Fibroblast of the aortic adventitia (primary cell): ENCODE measurements around the gene KIFC3. TPM values are rescaled to one million over a fixed set of nuclear protein-coding genes. Genes with fewer than 3 reads are reported as not detected.

ENCODE experiments used
- DNase-seq: peaks from one replicate; pipeline ENCODE4 v3.0.0-alpha.2; 2010; ENCODE audit warnings: low read depth
- H3K4me3 ChIP-seq: 2 replicates; pipeline ENCODE4 v1.5.1; 2011; ENCODE audit warnings: low read depth, mild to moderate bottlenecking, control low read depth, low read length, moderate library complexity
- total RNA-seq: library from RNA; depleted of rRNA; stranded (reverse); fragments of >200 nt; gene quantifications from 2 replicates; pipeline ENCODE4 v1.2.3, GENCODE V29; 2012; ENCODE audit warnings: low replicate concordance
- TF ChIP-seq, protein P1 (sequence below): IDR thresholded peaks from 2 replicates; pipeline ENCODE4 v1.5.1; 2011; ENCODE audit warnings: mild to moderate bottlenecking, low read length, control low read depth, inconsistent platforms; ENCODE audit not compliant: insufficient read depth

The KIFC3 gene
- total RNA-seq, 1 donor: 32.8 TPM

DNA sequence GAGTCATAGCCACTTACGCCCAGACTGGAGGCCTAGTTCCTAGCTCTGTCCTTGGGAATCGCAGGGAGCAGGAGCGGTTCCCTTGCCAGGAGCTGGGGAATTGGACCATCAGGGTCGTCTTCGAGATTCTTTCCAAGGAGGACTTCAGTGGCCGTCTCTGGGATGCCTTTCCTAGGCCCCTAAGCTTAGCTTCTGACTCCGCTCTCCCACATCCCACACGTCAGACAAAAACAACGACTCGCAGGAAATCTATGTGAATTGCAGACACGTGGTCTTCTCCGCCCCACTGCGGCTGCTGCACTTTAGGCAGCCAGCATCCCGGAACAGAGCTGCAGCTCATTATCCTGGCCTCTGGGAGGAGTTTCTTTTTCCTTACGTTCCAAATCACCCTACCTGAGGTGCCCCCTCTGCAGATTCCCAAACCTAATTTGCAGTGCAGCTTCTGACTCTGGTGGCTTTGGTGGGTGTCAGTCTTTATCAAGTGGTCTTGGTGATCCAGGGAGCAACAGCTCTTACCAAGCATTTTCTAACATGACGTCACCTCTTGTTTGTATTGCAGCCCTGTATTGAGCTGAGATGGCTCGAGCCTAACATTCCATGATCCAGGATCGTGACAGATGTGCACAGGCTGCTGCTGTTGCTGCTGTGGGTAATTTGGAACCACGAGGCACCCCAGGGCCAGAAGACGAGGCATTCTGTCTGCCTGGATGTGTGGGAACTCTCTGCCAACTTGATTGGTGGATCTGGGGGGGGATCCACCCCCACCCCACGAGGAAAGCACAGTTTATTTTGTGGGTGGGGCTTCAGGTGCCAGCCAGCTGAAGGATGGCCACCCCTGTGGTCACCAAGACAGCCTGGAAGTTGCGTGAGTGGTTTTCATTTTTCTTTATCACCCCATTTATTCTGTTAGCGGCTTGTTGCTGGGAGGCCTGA is 65.6 kb downstream of the KIFC3 start:
- TF ChIP-seq, protein P1, sequence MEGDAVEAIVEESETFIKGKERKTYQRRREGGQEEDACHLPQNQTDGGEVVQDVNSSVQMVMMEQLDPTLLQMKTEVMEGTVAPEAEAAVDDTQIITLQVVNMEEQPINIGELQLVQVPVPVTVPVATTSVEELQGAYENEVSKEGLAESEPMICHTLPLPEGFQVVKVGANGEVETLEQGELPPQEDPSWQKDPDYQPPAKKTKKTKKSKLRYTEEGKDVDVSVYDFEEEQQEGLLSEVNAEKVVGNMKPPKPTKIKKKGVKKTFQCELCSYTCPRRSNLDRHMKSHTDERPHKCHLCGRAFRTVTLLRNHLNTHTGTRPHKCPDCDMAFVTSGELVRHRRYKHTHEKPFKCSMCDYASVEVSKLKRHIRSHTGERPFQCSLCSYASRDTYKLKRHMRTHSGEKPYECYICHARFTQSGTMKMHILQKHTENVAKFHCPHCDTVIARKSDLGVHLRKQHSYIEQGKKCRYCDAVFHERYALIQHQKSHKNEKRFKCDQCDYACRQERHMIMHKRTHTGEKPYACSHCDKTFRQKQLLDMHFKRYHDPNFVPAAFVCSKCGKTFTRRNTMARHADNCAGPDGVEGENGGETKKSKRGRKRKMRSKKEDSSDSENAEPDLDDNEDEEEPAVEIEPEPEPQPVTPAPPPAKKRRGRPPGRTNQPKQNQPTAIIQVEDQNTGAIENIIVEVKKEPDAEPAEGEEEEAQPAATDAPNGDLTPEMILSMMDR: peak; percentile 26
- peak overlapping the region; percentile 99 for H3K4me3 ChIP-seq
- peak; percentile 75 for DNase-seq

DNA sequence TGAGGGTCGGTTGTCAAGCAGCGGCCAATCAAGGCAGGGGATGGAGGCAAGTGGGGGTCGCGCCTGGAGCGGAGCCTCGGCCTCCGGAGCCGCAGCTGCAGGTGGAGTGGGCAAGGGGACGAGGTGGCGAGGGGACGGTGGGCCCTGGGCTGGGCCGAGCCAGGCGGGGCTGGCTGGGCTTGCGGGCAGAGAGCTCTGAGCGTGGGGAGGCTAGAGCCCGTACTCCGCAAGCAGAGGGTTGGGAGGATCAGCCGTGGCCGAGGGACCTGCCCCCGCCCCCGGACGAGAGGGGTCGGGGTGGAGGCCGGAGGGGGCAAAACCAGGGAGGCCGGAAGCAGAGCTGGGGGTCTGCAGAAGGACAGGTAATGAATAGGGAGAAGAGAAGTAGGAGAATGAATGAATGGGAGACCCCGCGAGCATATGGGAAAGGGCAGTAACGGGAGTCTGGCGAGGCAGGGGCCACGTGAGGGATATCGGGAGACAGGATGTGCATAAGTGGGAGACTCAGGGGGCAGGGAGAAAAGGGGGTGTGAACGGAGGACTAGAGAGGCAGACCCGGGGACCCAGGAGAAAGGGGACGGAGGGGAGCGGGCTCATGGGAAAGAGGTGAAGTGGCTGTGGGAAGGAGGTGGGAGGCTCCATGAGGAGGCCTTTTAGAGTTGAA is 66.4 kb downstream of the KIFC3 start, which contains the start of gene KATNB1:
TSS of gene KATNB1 (plus strand) at position 16 of the 664 bp plus-strand sequence. CDS start 1,474 bp downstream, outside the sequence.
- peak within 1 kb of the TSS; percentile 99 for H3K4me3 ChIP-seq
- DNase-seq: no peak
- TF ChIP-seq, protein P1: no peak

DNA sequence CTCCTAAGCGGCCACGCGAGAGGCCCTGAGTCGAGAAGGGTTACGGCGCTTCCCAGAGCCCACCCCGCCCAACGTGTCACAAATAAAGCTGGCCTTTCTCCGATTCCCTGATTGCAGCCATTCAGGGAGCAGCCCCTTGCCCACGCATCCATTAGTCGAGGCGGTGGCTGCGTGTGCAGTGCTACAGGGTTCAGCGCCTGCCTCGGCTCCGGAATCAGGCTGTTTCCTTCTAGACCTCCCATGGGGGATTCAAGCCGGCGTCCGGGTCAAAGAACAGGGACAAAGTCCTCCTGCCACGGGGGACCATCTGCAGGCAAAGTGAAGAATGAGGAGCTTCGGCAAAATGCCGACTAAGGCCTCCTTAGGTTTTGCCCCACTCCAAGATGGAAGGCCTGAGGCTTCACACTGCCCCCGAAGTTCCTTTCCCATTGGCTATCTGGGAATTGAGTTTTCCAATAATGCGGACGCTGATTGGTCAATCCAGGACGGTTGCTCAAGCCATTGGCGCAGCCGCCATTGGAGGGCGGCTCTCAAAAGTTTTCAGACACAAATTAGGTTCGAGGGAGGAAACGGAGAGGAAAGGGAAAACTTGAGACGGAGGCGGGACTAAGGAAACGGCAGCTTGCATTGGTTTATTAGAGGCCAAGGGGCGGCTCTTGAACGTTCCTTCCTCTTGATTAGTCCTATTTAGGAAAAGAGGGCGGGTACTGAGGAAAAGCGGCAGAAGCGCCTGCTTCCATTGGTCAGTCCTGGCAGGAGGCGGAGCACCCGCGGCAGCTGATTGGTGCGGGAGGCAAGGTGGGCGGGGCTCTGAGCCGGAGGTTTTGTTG is 67.2 kb downstream of the KIFC3 start:
- H3K4me3 ChIP-seq: peak overlapping the region; percentile 99
- DNase-seq: peak; percentile 100
- TF ChIP-seq, protein P1: no peak

DNA sequence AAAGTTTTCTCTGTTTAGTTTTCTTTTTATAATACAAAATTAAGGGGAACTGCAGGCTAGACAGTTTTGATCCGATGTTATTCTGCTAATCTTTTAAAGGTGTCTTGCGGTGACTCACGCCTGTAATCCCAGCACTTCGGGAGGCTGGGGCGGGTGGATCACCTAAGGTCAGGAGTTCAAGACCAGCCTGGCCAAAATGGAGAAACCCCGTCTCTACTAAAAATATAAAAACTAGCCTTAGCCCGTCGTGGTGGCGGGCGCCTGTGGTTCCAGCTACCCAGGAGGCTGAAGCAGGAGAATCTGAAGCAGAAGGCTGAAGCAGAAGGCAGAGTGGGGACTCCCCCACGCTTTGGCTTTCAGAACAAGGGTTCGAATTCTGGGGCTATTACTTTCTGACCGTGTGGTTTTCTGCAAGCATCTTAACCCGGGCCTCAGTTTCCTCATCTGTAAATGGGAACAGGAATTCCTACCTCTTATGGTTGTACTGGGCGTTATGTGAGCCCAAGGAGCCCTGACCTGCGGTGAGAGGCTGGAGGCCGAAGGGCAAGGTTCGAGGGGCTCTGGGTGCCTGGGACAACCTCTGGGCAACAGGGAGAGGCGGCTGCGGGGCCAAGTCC is 67.9 kb downstream of the KIFC3 start:
- TF ChIP-seq, protein P1: no peak
- DNase-seq: no peak

DNA sequence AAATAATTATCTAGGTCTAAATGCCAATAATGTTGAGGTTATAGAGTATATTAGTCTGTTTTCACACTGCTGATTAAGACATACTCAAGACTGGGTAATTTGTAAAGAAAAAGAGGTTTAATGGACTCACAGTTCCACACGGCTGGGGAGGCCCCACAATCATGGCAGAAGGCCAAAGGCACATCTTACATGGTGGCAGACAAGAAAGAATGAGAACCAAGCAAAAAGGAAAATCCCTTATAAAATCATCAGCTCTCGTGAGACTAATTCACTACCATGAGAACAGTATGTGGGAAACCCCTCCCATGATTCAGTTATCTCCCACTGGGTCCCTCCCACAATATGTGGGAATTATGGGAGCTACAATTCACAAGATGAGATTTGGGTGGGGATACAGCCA is 69.6 kb downstream of the KIFC3 start:
- H3K4me3 ChIP-seq: no peak overlapping the region
- TF ChIP-seq, protein P1: no peak
- DNase-seq: no peak

More for the DNA sequence above, 67.9 kb downstream of the KIFC3 start:
- H3K4me3 ChIP-seq: peak overlapping the region; percentile 88

DNA sequence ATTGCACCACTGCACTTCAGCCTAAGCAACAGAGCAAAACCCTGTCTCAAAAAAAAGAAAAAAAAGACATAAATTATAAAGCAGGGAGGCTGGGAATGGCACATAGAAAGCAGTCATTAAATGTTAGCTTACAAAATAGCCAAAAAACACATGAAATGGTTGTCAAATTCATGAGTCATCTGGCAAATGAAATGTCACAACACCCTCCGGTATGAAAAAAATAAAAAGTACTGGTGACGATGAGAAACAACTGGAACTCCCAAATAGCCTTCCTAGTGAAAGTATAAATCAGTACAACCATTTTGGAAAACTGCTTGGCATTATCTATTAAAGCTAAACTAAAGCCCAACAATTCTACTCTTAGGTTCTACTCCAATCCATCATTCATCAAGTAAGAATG is 70.3 kb downstream of the KIFC3 start:
- no peak overlapping the region for H3K4me3 ChIP-seq
- TF ChIP-seq, protein P1: no peak
- DNase-seq: peak; percentile 77
